Measurements from ENCODE around the gene NRG3.

The NRG3 gene

GRCh38 chr10:82515256-82515655 lies 640.3 kb downstream of the NRG3 start:
- no peak for DNase-seq

- no peak for DNase-seq
Observed at GRCh38 chr10:82529062-82529461, 654.1 kb downstream of the NRG3 start.

DNA sequence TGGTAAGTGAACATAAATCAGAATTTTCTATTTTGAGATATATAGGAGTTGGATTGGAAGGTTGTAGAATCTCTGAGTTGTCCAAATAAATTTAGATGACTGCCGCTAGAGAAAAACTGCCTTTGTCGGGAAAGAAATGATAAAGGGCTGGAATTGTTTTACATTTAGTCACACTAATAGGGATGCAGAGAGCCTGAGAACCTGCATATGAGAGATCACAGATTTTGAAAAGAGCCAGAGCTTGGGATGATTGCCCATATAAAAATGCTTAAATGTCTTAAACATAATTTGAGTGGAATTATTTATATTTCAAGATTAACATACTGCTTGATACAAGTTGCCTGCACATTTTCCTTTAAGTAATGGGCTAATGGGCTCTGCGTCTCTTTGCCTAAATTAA lies 660.5 kb downstream of the NRG3 start:
- no peak for DNase-seq

GRCh38 chr10:82536668-82537067 lies 661.7 kb downstream of the NRG3 start:
- no peak for DNase-seq

DNA sequence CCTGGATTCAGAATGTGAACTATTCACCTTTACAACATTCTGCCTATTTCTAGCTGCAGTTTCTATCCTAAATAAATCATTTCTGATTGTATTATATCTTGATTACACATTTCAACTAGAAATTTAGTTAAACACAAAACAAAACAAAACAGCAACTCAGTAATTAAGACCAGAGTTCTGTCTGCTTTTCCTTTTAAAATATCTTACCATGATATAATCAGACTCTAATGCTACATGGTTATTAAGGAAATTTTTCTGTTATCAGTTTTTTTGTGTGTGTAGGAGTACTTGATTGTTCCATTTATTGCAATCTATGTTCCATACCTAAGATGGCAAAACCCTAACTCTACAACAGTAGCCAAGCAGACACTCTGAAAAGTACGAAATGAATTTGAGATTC lies 663.3 kb downstream of the NRG3 start:
- no peak for DNase-seq

- no peak for DNase-seq
Observed at GRCh38 chr10:82543631-82544030, 668.6 kb downstream of the NRG3 start.

DNA sequence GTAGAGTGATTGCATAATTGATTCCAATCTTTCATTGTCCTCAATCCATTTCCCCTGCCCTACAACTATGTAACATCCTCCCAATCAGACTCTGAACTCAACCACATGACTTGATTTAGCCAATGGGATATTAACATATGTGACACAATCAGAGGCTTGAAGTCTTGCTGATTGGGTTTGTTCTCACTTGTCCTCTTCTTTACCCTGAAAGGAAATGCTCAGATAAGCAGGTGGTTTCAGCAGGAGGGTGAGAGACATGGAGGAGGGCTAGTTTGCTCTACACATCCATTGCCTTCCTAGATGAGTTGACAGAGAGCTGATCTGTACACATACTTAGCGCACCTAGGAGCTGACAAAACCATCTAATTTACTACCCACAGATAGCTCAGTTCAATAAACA lies 669.4 kb downstream of the NRG3 start:
- DNase-seq = no peak

GRCh38 chr10:82551506-82551905 lies 676.5 kb downstream of the NRG3 start:
- DNase-seq = no peak

GRCh38 chr10:82552267-82552666 lies 677.3 kb downstream of the NRG3 start:
- DNase-seq = no peak

GRCh38 chr10:82554381-82554780 lies 679.4 kb downstream of the NRG3 start:
- DNase-seq = no peak

DNA sequence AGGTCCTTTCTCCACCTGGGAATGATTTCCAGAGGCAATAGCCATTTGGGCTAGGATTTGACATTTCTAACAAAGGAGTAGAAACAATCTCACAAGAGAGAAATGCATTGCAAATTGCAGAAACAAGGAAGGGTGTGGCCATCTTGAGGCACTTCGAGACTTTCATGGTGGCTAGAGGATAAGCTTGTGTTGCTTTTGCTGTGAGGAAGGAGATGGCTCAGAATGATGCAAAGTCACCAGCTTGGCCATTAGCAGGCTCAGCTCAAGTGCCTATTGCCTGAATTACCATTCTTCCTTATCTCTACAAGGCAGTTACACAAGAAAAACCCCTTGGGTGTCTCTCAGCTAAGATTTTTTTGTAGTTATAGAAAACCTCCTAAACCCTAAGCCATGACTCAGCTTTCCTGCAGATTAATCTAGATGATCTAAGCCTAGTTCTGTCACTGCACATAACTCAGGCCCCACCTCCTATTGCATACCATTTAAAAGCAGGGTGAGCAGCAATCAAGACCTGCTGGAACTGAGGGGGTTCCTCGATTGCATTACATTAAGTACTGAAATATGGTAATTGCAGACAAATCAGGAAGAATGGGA lies 683.1 kb downstream of the NRG3 start:
- DNase-seq = no peak

DNA sequence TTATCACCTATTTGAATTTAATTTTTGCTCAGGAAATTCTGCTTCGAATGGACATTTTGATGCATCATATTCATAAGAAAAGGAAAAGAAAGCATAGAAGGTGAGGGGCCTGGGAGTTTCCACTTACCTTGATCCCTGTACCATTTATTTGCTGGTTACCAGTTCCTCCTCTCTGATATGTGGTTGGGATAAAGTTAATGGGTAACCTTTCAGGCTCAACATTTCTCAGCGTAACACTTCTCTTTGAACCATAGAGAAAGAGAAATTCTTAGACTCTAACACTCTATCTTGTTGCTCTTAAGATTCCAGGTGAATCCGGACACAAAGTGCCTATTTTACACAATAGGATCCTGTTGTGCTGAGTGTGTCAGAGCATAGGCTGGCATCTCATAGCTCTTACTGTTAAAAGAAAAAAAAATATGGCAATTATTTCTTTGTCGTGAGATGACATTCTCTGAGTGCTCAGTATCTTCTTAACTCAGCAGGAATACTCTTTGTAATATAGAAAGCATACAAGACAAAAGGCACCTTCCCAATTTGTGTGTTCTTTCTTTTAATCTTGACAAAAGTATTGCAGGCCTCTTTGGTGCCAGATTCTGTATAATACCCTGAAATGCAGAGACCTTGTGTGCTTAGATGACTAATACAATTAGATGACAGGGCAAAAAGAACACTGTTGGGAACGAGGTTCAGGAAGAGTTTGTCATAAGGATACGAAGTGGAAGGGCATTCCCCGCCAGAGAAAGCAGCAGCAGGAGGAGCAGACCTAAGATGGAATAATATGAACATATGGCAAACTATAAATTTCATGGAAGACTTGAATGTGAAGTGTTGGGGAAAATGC lies 689.6 kb downstream of the NRG3 start:
- no peak for DNase-seq

DNA sequence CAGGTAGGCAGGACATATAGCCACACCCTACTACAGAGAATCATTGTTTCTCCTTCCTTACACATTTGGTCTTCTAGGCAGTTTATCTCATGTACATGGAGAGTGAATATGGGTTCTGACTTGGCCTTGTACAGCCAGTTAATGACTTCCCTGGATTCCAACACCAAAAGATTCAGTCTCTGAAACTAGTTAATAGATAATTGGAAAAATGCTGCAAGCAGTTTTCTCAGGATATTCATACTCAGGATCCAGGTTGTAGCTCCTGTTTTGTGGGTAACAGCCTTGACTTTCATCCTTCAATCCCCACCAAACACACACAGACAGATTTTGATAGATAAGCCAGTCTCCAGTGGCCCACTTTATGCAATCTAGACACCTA lies 690.2 kb downstream of the NRG3 start:
- no peak for DNase-seq

DNA sequence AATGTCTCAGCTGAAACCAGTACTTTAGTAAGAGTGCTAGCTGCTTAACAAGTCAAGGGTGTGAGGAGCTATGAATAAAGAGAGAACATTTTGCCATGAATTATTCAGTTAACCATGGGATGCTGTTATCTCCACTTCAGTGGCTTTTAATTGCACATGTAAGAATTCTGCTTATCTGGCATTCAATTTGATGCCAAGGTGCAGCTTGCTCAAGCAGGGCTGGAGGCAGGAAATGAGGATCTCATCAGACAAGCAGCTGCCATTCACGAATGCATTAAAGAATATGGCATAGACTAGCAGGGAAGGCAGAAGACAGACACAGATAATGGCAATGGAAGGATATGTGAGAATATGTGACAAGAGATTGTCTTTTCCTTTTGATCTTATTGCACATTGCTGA lies 697.8 kb downstream of the NRG3 start:
- DNase-seq = no peak

DNA sequence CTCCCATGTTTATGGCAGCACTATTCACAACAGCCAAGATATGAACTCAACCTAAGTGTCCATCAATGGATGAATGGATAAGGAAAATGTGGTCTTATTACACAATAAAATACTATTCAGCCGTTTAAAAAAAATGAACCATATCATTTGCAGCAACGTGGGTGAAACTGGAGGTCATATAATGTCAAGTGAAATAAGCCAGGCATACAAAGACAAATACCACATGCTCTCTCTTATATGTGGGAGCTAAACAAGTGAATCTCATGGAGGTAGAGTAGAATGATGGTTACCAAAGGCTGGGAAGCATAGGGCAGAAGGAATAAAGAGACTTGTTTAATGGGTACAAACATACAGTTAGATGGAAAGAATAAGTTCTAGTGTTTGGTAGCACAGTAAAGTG lies 699.1 kb downstream of the NRG3 start:
- DNase-seq = no peak

DNA sequence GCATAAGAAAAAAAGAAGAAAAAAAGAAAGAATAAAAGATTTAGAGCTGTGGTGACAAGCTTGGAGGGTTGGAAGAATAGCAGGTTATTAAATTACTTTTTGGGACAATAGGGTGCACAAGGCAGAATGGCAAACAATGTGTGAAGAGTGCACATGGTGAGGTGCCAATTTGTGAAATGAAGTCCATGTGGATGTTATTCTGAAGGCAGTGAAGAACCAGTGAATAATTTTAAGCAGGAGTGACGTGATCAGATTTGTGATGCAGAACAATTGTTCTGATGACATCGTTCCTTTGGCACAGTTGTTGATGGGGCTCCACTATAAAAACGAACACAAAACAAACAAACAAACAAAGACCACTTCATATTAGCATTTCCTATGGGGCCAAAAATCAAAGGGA lies 700.3 kb downstream of the NRG3 start:
- DNase-seq = no peak

DNA sequence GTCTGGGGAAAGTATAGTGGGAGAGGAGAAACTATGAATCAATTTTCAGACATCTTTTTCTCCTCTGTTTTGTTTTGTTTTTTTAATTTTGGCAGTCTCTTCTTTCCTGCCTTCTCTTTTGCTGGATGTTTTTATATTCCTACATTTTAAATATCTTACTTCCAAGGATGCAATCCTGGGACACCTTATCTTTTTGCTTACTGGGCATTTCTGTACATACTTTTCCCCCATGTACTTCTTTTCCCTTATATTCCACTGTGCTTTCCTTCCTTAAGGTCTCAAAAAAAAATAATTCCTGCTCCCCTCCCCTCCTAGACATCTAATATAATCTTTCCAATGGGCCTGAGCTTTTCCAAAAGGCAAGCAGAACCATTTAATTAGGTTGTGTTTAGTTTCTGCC lies 701.1 kb downstream of the NRG3 start:
- no peak for DNase-seq

GRCh38 chr10:82581940-82582339 lies 706.9 kb downstream of the NRG3 start:
- DNase-seq = no peak

- no peak for DNase-seq
Observed at GRCh38 chr10:82591421-82591820, 716.4 kb downstream of the NRG3 start.

DNA sequence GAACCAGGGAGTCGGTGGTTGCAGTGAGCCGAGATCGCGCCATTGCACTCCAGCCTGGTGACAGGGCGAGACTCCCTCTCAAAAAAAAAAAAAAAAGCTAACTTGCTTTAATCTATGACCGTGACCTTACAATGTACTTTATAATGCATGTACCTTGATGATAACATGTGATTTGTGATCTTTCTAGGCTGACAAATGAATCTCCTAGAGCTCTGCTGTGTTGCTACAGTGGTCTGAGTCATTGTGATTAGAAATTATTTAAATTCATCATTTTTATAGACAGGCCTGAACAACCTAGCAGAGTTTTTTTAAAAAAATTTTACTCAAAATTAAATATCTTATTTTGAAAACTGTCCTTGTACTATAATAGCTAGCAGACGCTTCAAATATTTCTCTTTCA lies 722.8 kb downstream of the NRG3 start:
- no peak for DNase-seq

DNA sequence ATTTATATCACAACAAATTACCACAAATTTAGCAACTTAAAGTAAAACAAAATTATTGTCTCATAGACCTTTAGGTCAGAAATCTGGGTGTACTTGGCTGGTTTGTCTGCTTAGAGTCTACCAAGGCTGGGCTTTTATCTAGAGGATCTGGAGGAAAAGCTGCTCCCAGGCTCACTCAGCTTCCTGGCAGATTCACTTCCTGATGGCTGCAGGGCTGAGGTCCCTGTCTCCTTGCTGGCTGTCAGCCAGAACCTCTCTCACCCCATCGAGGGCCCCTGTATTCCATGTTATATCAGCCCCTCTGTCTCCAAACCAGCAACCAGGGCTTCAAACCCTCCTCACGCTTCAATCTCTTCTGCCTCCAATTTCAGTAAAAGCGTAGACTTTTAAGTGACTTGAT lies 734.9 kb downstream of the NRG3 start:
- no peak for DNase-seq

DNA sequence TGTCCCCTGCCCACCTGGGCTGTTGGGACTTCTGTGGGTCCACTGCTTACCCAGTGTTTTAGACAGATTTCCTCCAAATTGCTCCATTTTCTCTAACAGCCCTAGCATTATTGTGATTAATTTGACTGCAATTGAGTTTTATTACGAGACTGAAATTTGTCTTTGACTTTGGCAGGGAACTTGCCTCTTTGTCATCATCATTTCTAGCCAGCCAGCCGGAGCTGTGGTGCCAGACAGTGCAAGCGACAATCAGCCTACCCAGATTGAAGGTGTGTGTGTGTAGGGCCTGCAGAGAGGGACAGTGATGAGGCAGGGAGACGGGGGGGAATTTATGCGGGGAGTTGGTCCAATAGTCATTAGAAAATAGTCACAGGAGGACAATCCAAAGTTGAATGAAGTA lies 743.0 kb downstream of the NRG3 start:
- DNase-seq = no peak

DNA sequence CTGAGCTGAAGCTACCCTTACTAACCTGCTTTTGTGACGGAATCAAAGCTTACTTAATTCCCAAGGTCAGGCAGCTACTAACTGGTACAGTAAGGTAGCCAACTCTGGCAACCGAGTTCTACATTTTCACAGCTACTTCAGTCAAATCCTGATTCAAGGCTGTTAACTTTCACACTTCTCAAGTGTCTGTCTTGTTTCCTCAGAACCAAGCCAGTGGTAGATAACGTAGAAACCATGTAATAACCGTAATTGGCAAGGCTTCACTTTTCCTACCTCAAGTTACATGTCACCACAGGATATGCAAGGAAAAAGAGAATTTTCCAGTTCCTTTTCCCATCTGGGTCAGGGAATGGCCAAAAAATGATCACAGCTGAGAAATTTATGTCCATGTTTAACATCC lies 746.7 kb downstream of the NRG3 start:
- DNase-seq = no peak

GRCh38 chr10:82622479-82622878 lies 747.5 kb downstream of the NRG3 start:
- DNase-seq = no peak
